GM21390 (cell line): Measurements from ENCODE around the gene GRB10.
"Not testable (repeated sequence)": the region's sequence is repeated elsewhere in the genome, so short reads cannot be mapped to it uniquely, and the experiment has no call there.

Experiments
- ATAC-seq: cut with Tn5 transposase; IDR thresholded peaks from one replicate; pipeline ENCODE4 v1.9.1; 2021; ENCODE audit not compliant: unreplicated experiment

GRB10 gene

GRCh38 chr7:50589364-50589763 is 193.3 kb downstream of the GRB10 start:
- no peak for ATAC-seq

DNA sequence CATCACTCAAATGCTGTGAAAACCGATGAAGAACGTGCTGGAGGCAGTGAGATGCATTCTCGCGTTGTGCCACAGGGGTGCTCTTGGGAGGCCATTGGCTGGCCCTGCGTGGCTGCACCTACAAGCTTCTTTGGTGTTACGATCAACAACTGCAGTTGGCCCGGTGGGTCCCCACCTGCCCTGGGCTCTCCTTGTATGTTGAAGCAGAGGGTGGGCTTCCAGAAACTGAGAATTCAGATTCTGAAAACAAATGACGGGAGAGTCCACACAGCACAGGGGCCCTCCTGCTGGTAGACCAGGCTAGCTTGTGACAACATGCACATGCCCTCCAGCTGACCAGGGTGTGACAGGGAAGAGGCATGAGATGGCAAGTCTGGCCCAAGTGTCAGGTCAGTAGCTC is 193.8 kb downstream of the GRB10 start:
- no peak for ATAC-seq

GRCh38 chr7:50587737-50588136 is 195.0 kb downstream of the GRB10 start:
- no peak for ATAC-seq

GRCh38 chr7:50584793-50585408 is 197.8 kb downstream of the GRB10 start:
- no peak for ATAC-seq

DNA sequence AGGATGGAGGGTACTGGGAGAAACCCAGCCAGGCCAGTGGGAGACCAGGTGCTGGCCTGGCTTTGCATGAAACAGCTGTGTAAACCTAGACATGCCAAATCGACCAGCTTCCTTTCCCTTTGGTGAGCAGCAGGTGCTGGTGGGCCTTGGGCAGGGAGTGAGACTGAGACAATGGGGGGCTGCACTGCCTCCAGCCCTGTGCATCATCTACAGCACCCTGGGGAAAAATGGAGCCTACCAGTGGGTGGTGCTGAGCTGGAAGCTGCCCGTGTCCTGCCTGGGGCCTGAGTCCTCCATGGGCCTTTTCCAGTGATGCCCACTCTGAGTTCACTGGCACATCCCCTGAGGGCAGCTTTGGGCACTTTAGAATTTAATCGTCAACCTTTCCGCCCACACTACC is 198.3 kb downstream of the GRB10 start:
- no peak for ATAC-seq

DNA sequence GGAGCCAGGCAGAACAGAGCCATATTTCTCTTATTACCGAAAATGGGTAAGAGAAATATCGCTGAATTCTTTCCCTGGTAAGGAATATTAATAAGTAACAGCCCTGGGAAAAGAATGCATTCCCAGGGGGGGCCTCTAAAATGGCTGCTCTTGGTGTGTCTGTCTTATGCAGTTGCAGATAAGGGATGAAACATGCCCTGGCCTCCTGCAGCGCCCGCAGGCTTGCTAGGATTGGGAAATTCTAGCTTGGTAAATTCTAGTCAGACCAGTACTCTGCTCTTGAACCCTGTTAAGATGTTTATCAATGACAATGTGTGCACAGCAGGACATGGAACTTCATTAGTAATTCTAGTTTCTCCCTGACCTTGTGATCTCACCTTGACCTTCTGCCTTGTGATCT is 199.4 kb downstream of the GRB10 start:
- not testable (repeated sequence) for ATAC-seq

DNA sequence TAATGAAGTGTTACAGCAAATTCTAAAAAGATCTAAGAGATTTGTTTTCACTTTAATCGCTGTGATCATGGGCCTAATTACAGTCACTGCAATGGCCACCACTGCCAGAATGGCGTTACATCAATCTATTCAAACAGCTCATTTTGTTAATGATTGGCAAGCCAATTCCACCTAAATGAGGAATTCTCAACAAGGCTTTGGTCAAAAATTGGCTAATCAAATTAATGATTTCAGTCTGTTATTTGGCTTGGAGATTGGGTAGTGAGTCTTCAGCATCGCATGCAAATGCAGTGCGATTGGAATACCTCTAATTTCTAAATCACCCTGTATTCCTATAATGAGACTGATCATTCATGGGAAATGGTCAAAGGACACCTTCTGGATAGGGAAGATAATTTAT is 200.4 kb downstream of the GRB10 start:
- not testable (repeated sequence) for ATAC-seq

GRCh38 chr7:50580666-50581065 is 202.0 kb downstream of the GRB10 start:
- ATAC-seq, result not testable (repeated sequence)

DNA sequence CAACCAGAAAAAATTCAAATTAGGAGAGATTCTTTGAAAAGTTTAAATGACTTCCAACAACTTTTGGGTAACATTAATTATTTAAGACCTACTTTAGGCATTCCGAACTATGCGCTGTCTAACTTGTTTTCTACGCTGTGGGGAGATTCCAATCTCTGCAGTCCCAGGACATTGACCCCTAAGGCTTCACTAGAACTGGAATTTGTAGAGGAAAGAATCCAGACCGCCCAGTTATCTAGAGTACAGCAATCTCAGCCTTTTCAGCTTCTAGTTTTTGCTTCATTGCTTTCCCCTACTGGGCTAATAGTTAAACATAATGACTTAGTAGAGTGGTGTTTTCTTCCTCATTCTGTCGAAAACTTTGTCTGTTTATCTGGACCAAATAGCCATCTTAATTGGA is 202.6 kb downstream of the GRB10 start:
- no peak for ATAC-seq

DNA sequence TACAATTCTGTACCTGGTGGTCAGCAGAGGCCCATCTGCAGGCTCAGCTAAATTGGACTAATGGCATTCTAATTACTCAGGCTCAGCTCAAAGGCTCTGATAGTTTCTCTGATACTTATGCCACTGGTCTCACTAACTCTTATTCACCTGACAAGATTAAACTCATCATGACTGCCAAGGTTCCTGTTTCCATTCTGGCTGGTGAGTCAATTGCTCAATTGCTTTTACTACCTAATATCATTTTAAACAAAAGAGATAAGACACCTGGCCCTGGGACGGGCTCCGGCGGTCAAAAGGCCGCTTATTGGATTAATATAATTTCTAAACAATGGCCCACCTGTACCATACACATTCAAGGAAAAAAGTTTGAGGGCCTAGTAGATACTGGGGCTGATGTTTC is 204.6 kb downstream of the GRB10 start:
- not testable (repeated sequence) for ATAC-seq

- no peak for ATAC-seq
These were observed 205.1 kb downstream of the GRB10 start for GRCh38 chr7:50577569-50577968.

DNA sequence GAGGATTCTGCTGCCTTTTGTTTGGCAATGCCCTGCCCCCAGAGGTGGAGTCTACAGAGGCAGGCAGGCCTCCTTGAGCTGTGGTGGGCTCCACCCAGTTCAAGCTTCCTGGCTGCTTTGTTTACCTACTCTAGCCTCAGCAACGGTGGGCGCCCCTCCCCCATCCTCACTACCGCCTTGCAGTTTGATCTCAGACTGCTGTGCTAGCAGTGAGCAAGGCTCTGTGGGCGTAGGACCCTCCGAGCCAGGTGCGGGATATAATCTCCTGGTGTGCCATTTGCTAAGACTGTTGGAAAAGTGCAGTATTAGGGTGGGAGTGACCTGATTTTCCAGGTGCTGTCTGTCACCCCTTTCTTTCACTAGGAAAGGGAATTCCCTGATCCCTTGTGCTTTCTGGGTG is 206.3 kb downstream of the GRB10 start:
- ATAC-seq, result not testable (repeated sequence)

GRCh38 chr7:50567715-50568261 is 214.9 kb downstream of the GRB10 start:
- no peak for ATAC-seq

- ATAC-seq, result no peak
These were observed 216.7 kb downstream of the GRB10 start for GRCh38 chr7:50565977-50566376.

DNA sequence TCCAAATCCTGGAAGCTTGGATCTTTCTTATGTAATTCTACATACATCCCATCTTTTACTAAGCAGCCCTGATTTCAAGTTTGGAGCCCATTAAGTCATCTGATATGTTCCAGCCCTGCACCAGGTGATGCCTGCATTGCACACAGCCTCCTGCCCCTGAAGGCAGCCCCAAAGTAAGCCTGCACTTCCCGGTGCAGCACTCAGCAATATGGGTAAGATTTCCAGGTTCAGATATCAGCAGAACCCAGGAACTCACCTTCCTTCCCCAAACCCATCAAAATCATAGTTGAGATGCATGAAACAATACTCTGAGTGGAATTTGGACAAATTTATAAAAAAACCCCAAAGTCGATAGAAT is 217.2 kb downstream of the GRB10 start:
- ATAC-seq, result no peak

- no peak for ATAC-seq
These were observed 217.8 kb downstream of the GRB10 start, which contains the start of gene DDC for GRCh38 chr7:50564640-50565558. Gene DDC (minus strand): TSS chr7:50565405. CDS start chr7:50544085, 21,320 bp downstream.

- ATAC-seq, result no peak
These were observed 218.5 kb downstream of the GRB10 start for GRCh38 chr7:50564171-50564570.

DNA sequence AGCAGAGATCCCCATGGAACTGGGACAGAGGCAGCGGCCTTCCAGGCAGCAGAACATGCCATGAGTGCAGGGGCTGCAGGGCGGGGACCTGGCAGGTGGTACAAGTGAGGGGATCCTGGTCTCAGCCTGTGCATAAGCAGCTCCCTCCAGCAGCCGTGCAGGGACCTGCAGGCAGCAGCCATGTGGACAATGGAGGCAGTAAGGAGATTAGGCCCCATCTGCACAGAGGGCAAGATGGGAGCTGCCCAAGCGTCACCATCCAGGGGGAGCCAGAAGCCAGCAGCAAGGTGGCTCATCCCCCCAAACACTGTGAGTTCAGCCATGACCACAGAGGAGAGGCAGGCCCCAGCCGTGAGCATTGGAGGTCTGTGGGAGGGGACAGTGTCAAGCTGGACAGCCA is 220.6 kb downstream of the GRB10 start:
- no peak for ATAC-seq

- no peak for ATAC-seq
These were observed 221.8 kb downstream of the GRB10 start for GRCh38 chr7:50560865-50561351.

- ATAC-seq, result no peak
These were observed 222.8 kb downstream of the GRB10 start for GRCh38 chr7:50559881-50560280.

GRCh38 chr7:50558294-50559053 is 224.2 kb downstream of the GRB10 start:
- no peak for ATAC-seq
